SU-DHL-6 (cell line): Measurements from ENCODE around the gene PKNOX2.

Experiments
- H2AFZ ChIP-seq: fragments of 200-600 bp; sonication (generic); 2 replicates; pipeline ENCODE4 v1.6.1; 2014; ENCODE audit warnings: low read depth, mild to moderate bottlenecking, moderate library complexity, mixed read lengths, antibody characterized with exemption, low read length; ENCODE audit not compliant: severe bottlenecking
- H3F3A ChIP-seq: fragments of 200-600 bp; shearing (Covaris generic); 2 replicates; pipeline ENCODE4 v1.6.0; 2016; ENCODE audit warnings: antibody characterized with exemption, mild to moderate bottlenecking; ENCODE audit not compliant: insufficient read depth
- H3K27ac ChIP-seq: fragments of 200-600 bp; sonication (generic); 2 replicates; pipeline ENCODE4 v1.5.1; 2016; ENCODE audit warnings: low read depth, mild to moderate bottlenecking, low read length, moderate library complexity, mixed read lengths
- H3K27me3 ChIP-seq: fragments of 200-600 bp; sonication (generic), shearing (Covaris generic); 2 replicates; pipeline ENCODE4 v1.6.0; 2014; ENCODE audit warnings: mild to moderate bottlenecking, low read length
- H3K36me3 ChIP-seq: fragments of 200-600 bp; sonication (generic); 2 replicates; pipeline ENCODE4 v1.6.1; 2014; ENCODE audit warnings: mild to moderate bottlenecking, low read length, mixed read lengths
- H3K4me2 ChIP-seq: fragments of 300-600, 200-600 bp; shearing (Covaris generic), sonication (generic); 2 replicates; pipeline ENCODE4 v1.6.0; 2014; ENCODE audit warnings: low read length, low read depth, mild to moderate bottlenecking; ENCODE audit not compliant: poor library complexity, severe bottlenecking
- H3K4me3 ChIP-seq: fragments of 200-600 bp; sonication (generic); 2 replicates; pipeline ENCODE4 v1.5.1; 2014; ENCODE audit warnings: antibody characterized with exemption, low read length, mild to moderate bottlenecking, mixed read lengths; ENCODE audit not compliant: insufficient read depth, poor library complexity, severe bottlenecking
- H3K79me2 ChIP-seq: fragments of 200-600 bp; sonication (generic); 2 replicates; pipeline ENCODE4 v1.6.1; 2014; ENCODE audit warnings: mild to moderate bottlenecking, low read length, moderate library complexity; ENCODE audit not compliant: insufficient read depth
- H3K9ac ChIP-seq: fragments of 200-600 bp; sonication (generic); 2 replicates; pipeline ENCODE4 v1.7.0; 2014; ENCODE audit warnings: mild to moderate bottlenecking, low read length
- H3K9me2 ChIP-seq: fragments of 200-600 bp; sonication (generic); replicated peaks from 2 replicates; pipeline ENCODE4 v1.6.1; 2014; ENCODE audit warnings: low read length; ENCODE audit not compliant: insufficient read depth
- H3K9me3 ChIP-seq: fragments of 200-600 bp; sonication (generic); 2 replicates; pipeline ENCODE4 v1.6.1; 2014; ENCODE audit warnings: low read length, mixed read lengths; ENCODE audit not compliant: insufficient read depth
- H4K20me1 ChIP-seq: fragments of 200-600 bp; sonication (generic); 2 replicates; pipeline ENCODE4 v1.6.1; 2014; ENCODE audit warnings: low read depth, mild to moderate bottlenecking, antibody characterized with exemption, low read length, moderate library complexity, mixed read lengths
- CTCF ChIP-seq: fragments of 200-600 bp; sonication (generic); IDR thresholded peaks from one replicate; pipeline ENCODE4 v1.5.1; 2017; ENCODE audit warnings: antibody characterized with exemption, mild to moderate bottlenecking, low read length, moderate library complexity; ENCODE audit not compliant: insufficient read depth, poor library complexity, severe bottlenecking
- EZH2phosphoT487 ChIP-seq: fragments of 200-600 bp; sonication (generic), shearing (Covaris generic); conservative IDR thresholded peaks from 2 replicates; pipeline ENCODE4 v1.6.1; 2018; ENCODE audit warnings: mild to moderate bottlenecking, antibody characterized with exemption, low read length, moderate library complexity, mixed read lengths

The PKNOX2 gene

GRCh38 chr11:125343086-125343717 is 178.7 kb downstream of the PKNOX2 start:
- Histone ChIP-seq H3F3A (no peaks in the 10 kb centered on the region), H3K4me2 (no peak overlapping the region), H2AFZ (no peak overlapping the region), H4K20me1 (no peaks in the 10 kb centered on the region), H3K79me2 (no peaks in the 10 kb centered on the region), H3K9me2 (no peaks in the 10 kb centered on the region), H3K9me3 (no peaks in the 10 kb centered on the region), H3K27ac (no peak overlapping the region), H3K9ac (no peak overlapping the region), H3K27me3 (no peaks in the 10 kb centered on the region), H3K4me3 (no peak overlapping the region), H3K36me3 (no peaks in the 10 kb centered on the region)
- no peak for TF ChIP-seq EZH2phosphoT487
- TF ChIP-seq CTCF, result no peak

- Histone ChIP-seq H3K9me3 (no peaks in the 10 kb centered on the region), H3K79me2 (no peaks in the 10 kb centered on the region), H3K27ac (no peak overlapping the region), H4K20me1 (no peaks in the 10 kb centered on the region), H3K27me3 (no peaks in the 10 kb centered on the region), H2AFZ (no peak overlapping the region), H3F3A (no peaks in the 10 kb centered on the region), H3K4me2 (no peak overlapping the region), H3K4me3 (no peak overlapping the region), H3K9me2 (no peaks in the 10 kb centered on the region), H3K9ac (no peak overlapping the region), H3K36me3 (no peaks in the 10 kb centered on the region)
- TF ChIP-seq EZH2phosphoT487, result no peak
- TF ChIP-seq CTCF, result no peak
These were observed 179.2 kb downstream of the PKNOX2 start for GRCh38 chr11:125343718-125344131.

- Histone ChIP-seq H3K27me3 (no peaks in the 10 kb centered on the region), H3K36me3 (no peaks in the 10 kb centered on the region), H3K27ac (no peak overlapping the region), H3K79me2 (no peaks in the 10 kb centered on the region), H2AFZ (no peak overlapping the region), H3F3A (no peaks in the 10 kb centered on the region), H3K9me2 (no peaks in the 10 kb centered on the region), H3K9me3 (no peaks in the 10 kb centered on the region), H4K20me1 (no peaks in the 10 kb centered on the region), H3K9ac (no peak overlapping the region), H3K4me2 (no peak overlapping the region), H3K4me3 (no peak overlapping the region)
- no peak for TF ChIP-seq CTCF
- no peak for TF ChIP-seq EZH2phosphoT487
These were observed 180.4 kb downstream of the PKNOX2 start for GRCh38 chr11:125344846-125345420.
